NCI-H524 (cell line): ENCODE results near the gene KIR3DL2.
"Not testable (repeated sequence)": the region's sequence is repeated elsewhere in the genome, so short reads cannot be mapped to it uniquely, and the experiment has no call there.

Experiments used
- DNase-seq, 2 experiments: peaks; one replicate each; lab custom pipeline; 2025; lab: John Stamatoyannopoulos, UW

Gene KIR3DL2

DNA sequence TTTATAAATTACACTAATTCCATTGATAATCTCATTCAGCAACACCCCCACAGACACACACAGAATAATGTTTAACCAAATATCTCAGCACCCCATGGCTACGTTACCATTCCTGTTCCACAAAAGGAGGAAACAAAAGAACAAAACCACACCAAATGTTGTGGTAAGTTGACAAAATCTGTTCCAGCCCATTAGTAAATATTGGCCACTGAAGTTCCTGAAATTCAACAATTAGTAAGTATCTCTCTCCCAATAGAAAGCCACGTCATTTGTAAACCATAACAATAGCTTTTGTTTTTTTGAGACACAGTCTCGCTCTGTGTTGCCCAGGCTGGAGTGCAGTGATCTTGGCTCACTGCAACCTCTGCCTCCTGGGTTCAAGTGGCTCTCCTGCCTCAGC, 21.5 kb downstream of the KIR3DL2 start:
- no peak for DNase-seq

DNA sequence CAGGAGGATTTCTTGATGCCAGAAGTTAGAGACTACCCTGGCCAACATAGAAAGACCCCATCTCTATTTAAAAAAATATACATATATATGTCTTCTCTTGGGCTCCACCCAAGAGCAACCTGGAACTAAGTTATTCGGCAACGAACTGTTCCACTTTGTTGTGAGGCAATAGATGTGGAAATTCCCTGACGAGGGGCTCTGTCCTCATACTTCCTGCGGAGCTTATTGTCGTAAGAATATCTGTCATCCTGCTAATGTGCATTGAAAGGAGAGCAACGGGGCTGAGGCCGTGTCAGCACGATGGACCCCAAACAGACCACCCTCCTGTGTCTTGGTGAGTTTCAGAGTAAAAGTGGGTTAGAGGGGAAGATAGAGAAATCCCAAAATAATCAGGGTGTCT, 23.7 kb downstream of the KIR3DL2 start, which contains the start of gene FCAR:
FCAR (plus strand) TSS at position 246 of the 400 bp plus-strand sequence; CDS start at position 301, 55 bp downstream.
- DNase-seq = no peak

GRCh38 chr19:54875506-54875905, 25.3 kb downstream of the KIR3DL2 start:
- no peak for DNase-seq

DNA sequence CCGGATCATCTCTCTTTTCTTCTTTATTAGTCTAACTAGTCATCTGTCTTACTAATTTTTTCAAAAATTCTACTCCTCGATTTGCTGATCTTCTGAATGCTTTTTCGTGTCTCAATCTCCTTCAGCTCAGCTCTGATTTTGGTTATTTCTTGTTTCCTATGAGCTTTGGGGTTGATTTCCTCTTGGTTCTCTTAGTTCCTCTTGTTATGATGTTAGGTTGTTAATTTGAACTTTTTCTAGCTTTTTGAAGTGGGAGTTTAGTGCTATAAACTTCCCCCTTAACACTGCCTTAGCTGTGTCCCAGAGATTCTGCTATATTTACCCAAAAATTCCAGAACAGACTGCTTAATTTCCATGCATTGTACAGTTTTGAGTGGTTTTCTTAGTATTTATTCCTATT, 27.2 kb downstream of the KIR3DL2 start:
- no peak for DNase-seq

- DNase-seq = no peak
Observed at GRCh38 chr19:54881884-54882283, 31.6 kb downstream of the KIR3DL2 start.

DNA sequence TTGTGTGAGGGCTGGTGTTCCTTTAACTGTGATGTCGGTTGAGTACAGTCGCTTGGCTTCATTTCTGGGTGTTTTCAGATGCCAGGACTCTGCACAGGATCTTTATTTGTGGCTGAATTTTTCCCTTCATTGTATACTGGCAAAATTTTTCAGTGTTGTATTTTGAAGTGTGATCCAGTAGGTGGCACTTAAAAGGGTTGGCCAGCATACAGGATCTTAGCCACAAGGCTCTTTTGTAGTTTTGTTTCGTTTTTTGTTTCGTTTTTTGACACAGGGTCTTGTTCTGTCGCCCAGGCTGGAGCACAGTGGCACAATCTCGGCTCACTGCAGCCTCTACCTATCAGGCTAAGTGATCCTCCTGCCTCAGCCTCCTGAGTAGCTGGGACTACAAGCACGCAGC, 32.5 kb downstream of the KIR3DL2 start:
- DNase-seq = no peak

DNA sequence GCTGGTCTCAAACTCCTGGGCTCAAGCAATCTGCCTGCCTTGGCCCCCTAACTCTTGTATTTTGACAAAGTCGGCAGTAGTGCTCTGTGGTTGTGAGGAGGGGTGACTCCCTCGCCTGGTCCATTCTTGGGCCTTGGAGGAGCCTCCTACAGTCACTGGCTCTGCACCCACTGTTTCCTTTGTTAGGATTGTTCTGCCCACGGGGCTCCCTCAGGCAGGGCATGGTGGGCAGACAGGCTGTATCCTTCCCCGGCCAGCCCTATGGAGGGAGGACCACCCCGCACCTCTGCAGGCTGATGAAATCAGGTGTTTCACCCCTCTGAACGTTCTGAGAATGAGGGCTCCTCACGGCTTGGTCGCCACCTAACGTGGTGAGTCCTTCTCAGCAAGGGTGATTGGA, 33.0 kb downstream of the KIR3DL2 start:
- no peak for DNase-seq

DNA sequence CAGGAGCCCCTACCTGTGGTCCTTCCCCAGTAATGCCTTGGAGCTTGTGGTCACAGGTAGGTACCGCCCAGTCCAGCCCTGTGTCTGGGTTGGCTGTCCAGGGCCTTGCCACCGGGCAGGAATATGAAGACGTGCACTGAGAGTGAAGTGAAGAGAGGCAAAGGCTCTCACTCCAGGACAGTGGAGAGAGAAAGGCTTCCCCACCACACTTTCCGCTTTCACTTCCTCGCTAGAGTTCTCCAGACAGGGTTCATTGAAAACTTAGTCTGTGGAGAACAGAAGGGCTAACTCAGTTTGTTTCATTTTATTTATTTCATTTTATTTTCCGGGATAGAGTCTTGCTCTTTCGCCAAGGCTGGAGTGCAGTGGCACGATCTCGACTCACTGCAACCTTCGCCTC, 38.0 kb downstream of the KIR3DL2 start:
- DNase-seq = no peak

GRCh38 chr19:54889566-54889965, 39.3 kb downstream of the KIR3DL2 start:
- DNase-seq = no peak

- DNase-seq = no peak
Observed at GRCh38 chr19:54893406-54893805, 43.2 kb downstream of the KIR3DL2 start.

DNA sequence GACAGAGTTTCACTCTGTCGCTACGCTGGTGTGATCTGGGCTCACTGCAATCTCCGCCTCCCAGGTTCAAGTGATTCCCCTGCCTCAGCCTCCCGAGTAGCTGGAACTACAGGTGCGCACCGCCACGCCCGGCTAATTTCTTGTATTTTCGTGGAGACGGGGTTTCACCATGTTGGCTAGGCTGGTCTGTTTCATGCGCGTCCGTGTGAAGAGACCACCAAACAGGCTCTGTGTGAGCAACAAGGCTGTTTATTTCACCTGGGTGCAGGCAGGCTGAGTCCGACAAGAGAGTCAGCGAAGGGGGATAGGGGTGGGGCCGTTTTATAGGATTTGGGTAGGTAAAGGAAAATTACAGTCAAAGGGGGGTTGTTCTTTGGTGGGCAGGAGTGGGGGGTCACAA, 43.9 kb downstream of the KIR3DL2 start:
- DNase-seq = not testable (repeated sequence)

DNA sequence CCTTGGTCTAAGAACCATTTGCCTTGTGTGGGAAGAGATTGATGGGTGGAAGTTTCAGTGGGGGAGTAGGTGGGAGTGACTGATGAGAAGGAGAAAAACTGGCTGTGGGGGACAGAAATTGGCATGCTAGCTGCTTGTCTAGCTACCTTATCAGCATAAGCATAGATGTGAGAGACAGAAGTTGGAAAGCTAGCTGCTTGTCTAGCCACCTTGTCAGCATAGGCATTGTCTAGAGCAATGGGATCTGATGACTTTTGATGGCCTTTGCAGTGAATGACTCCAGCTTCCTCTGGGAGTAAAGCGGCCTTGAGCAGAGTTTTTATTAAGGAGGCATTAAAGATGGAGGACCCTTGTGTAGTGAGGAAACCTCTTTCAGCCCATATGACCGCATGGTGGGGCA, 45.8 kb downstream of the KIR3DL2 start:
- DNase-seq = no peak

- DNase-seq = not testable (repeated sequence)
Observed at GRCh38 chr19:54898685-54899084, 48.4 kb downstream of the KIR3DL2 start.

GRCh38 chr19:54899646-54900045, 49.4 kb downstream of the KIR3DL2 start:
- not testable (repeated sequence) for DNase-seq

DNA sequence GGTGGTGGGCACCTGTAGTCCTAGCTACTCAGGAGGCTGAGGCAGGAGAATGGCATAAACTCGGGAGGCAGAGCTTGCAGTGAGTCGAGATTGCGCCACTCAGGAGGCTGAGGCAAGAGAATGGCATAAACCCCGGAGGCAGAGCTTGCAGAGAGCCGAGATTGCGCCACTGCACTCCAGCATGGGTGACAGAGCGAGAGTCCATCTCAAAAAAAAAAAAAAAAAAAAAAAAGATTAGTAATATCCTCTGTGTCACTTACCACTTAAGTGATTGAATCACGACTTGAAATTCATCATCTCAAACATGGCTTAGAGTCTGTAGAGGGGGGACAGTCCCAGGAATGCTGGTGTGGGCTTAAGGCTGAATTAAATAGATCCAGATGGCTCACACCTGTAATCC, 50.9 kb downstream of the KIR3DL2 start:
- DNase-seq = not testable (repeated sequence)

- no peak for DNase-seq
Observed at GRCh38 chr19:54902061-54902460, 51.8 kb downstream of the KIR3DL2 start.

DNA sequence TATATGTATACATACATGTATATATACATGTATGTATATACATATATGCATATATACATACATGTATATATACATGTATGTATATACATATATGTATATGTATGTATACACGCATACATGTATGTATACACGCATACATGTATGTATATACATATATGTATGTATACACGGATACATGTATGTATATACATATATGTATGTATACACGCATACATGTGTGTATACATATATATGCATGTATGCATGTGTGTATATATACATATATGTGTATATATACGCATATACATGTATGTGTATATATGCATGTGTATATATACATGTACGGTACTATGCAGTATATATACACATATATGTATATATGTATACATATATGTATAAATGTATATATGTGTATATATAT, 53.1 kb downstream of the KIR3DL2 start:
- DNase-seq = no peak

- DNase-seq = not testable (repeated sequence)
Observed at GRCh38 chr19:54904261-54904660, 54.0 kb downstream of the KIR3DL2 start.

- DNase-seq = no peak
Observed at GRCh38 chr19:54905421-54905802, 55.2 kb downstream of the KIR3DL2 start.

GRCh38 chr19:54905803-54906511, 55.7 kb downstream of the KIR3DL2 start, which contains the start of gene NCR1:
Gene NCR1, plus strand, starts transcription at chr19:54906148. Its CDS starts 40 bp downstream, at chr19:54906188.
- no peak for DNase-seq

DNA sequence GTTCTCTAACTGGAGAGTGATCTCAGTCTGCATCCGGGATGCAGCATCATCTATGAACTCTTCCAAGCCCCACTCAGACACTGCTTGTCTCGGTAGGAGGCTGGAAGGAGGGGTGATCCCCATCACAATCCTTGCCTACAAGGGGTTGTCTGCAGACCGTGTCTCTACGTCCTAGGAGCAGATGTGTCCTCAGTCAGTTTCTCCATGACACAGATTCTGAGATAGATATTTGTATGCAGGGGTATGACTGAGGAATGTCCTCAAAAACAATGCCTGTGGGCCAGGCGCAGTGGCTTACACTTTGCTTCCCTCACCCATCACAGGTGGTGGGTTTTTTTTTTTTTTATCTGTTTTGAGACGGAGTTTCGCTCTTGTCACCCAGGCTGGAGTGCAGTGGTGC, 56.6 kb downstream of the KIR3DL2 start:
- DNase-seq = no peak

DNA sequence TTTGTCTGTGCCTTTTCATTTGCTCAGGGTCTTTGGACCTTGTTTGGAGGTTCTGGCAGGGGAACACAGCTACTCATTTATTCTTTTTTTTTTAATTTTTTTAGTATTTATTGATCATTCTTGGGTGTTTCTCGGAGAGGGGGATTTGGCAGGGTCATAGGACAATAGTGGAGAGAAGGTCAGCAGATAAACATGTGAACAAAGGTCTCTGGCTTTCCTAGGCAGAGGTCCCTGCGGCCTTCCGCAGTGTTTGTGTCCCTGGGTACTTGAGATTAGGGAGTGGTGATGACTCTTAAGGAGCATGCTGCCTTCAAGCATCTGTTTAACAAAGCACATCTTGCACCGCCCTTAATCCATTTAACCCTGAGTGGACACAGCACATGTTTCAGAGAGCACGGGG, 57.7 kb downstream of the KIR3DL2 start:
- not testable (repeated sequence) for DNase-seq
